K562 (cell line): Measurements from ENCODE around the gene GSTO2. TPM values are rescaled to one million over a fixed set of nuclear protein-coding genes. Genes with fewer than 3 reads are reported as not detected.

ENCODE experiments used
- ATAC-seq: fragments of 200-7000 bp; cut with Tn5 transposase; 3 replicates; pipeline ENCODE4 v1.9.1; 2020; ENCODE audit warnings: moderate library complexity
- BruUV-seq: library from RNA; stranded (reverse); fragments of 400-500 nt; replicated peaks from 2 replicates; lab custom pipeline; 2021; lab: Mats Ljungman, UMichigan
- CTCF ChIA-PET: fragments of 300-600 bp; formaldehyde crosslinking; extraction: SDS; loops from one replicate; lab custom pipeline; 2021; ENCODE audit warnings: low intra/inter-chr PET ratio; lab: Yijun Ruan, JAX
- POLR2A ChIA-PET: fragments of 300-600, 350-650 bp; sonication (Branson Sonifier 250); formaldehyde crosslinking; extraction: SDS; loops from one replicate; lab custom pipeline; 2021; ENCODE audit warnings: antibody characterized with exemption, inconsistent platforms; lab: Yijun Ruan, JAX
- DNase-seq, 4 experiments: peaks; one replicate each; pipeline versions ENCODE4 v3.0.0 to v3.0.0-alpha.2; 2011 to 2018; ENCODE audit warnings: low spot score in 3 of 4, mixed read lengths in 3 of 4; ENCODE audit errors: extremely low read depth in 1 of 4
- FAIRE-seq: peaks from 2 replicates; lab custom pipeline; 2011; peaks lifted over from hg19 to GRCh38; lab: Jason Lieb, UNC
- H2AFZ ChIP-seq: 2 replicates; pipeline ENCODE4 v1.6.0; 2011; ENCODE audit warnings: low read depth, low read length, control low read depth, inconsistent platforms
- H3K27ac ChIP-seq: fragments of 200-600 bp; 3 replicates; pipeline ENCODE4 v1.8.0; 2011; ENCODE audit warnings: low read depth, mild to moderate bottlenecking, control low read depth, inconsistent platforms, low read length, moderate library complexity, mixed read lengths; ENCODE audit errors: extremely low read depth
- H3K27me3 ChIP-seq, 2 experiments: fragments of 300-600 bp in 1 of 2; 2 replicates in 1 of 2; 3 replicates in 1 of 2; pipeline versions ENCODE4 v1.6.0 to v1.8.0; 2011; ENCODE audit warnings: inconsistent platforms in 2 of 2, low read length in 2 of 2, mild to moderate bottlenecking in 1 of 2, mixed read lengths in 1 of 2, moderate library complexity in 1 of 2; ENCODE audit not compliant: control insufficient read depth in 2 of 2, insufficient read depth in 2 of 2
- H3K36me3 ChIP-seq: fragments of 300-600 bp; 3 replicates; pipeline ENCODE4 v1.8.0; 2011; ENCODE audit warnings: mild to moderate bottlenecking, low read length, inconsistent platforms; ENCODE audit not compliant: control insufficient read depth, insufficient read depth
- H3K4me1 ChIP-seq, 2 experiments: fragments of 200-600 bp in 1 of 2; replicated peaks in 1 of 2; 2 replicates in 1 of 2; 3 replicates in 1 of 2; pipeline versions ENCODE4 v1.5.1 to v1.8.0; 2011; ENCODE audit warnings: inconsistent platforms in 2 of 2, low read length in 2 of 2, mild to moderate bottlenecking in 1 of 2, mixed read lengths in 1 of 2, moderate library complexity in 1 of 2; ENCODE audit not compliant: control insufficient read depth in 2 of 2, insufficient read depth in 2 of 2
- H3K4me2 ChIP-seq: 2 replicates; pipeline ENCODE4 v1.6.1; 2011; ENCODE audit warnings: low read length, control low read depth, inconsistent platforms, mixed read lengths; ENCODE audit not compliant: insufficient read depth
- H3K4me3 ChIP-seq: fragments of 200-600 bp; sonication (generic), shearing (Covaris generic); 2 replicates; pipeline ENCODE4 v1.5.1; 2016; ENCODE audit warnings: control low read depth, inconsistent platforms
- H3K79me2 ChIP-seq: fragments of 200-600 bp; 3 replicates; pipeline ENCODE4 v1.8.0; 2011; ENCODE audit warnings: low read length, inconsistent platforms; ENCODE audit not compliant: control insufficient read depth, insufficient read depth
- H3K9ac ChIP-seq, 2 experiments: 2 replicates each; pipeline versions ENCODE4 v1.6.0 to v1.6.1; 2011; ENCODE audit warnings: low read depth in 2 of 2, low read length in 2 of 2, control low read depth in 1 of 2, inconsistent platforms in 1 of 2, mild to moderate bottlenecking in 1 of 2, mixed read lengths in 1 of 2; ENCODE audit not compliant: insufficient read depth in 1 of 2
- H3K9me1 ChIP-seq: one replicate; pipeline ENCODE4 v1.6.0; 2011; ENCODE audit warnings: inconsistent platforms, mild to moderate bottlenecking, low read length, moderate library complexity; ENCODE audit not compliant: control insufficient read depth, insufficient read depth
- H3K9me3 ChIP-seq: replicated peaks from 2 replicates; pipeline ENCODE4 v1.5.1; 2011; ENCODE audit warnings: low read depth, low read length, inconsistent platforms; ENCODE audit not compliant: control insufficient read depth, insufficient read depth
- H4K20me1 ChIP-seq: replicated peaks from 2 replicates; pipeline ENCODE4 v1.6.1; 2011; ENCODE audit warnings: low read length, inconsistent platforms, mixed read lengths; ENCODE audit not compliant: control insufficient read depth, insufficient read depth
- CSDE1 ChIP-seq, 2 experiments: fragments of 450-650 bp; IDR thresholded peaks; 2 replicates each; pipeline ENCODE4 v1.6.1; 2016; ENCODE audit warnings: mild to moderate bottlenecking in 1 of 2
- RFX1 ChIP-seq: fragments of 450-650 bp; IDR thresholded peaks from 2 replicates; pipeline ENCODE4 v1.6.1; 2016; ENCODE audit warnings: mild to moderate bottlenecking, moderate library complexity
- WGBS: fragments of 100-300 bp; shearing (Covaris generic); methylation state at CpG from one replicate; pipeline ENCODE4 v1.1.6; 2016; ENCODE audit warnings: low coverage, mixed read lengths; ENCODE audit not compliant: insufficient coverage; ENCODE audit errors: missing lambda C conversion rate; 5-methylcytosine and 5-hydroxymethylcytosine counted together
- in situ Hi-C: fragments of 300-500 bp; cut with MboI; formaldehyde crosslinking; loops from 4 replicates; pipeline ENCODE4 v1.15.0; 2018; ENCODE audit warnings: inconsistent platforms, mixed read lengths
- intact Hi-C: fragments of 100-400 bp; cut with micrococcal nuclease; formaldehyde crosslinking; loops from 2 replicates; pipeline ENCODE4 v1.14.2; 2022
- polyA plus RNA-seq, 8 experiments: library from polyadenylated mRNA; depleted of rRNA in 4 of 8; stranded (reverse) in 5 of 8; unstranded in 3 of 8; fragments of >200 nt; fragmentation: Nextera tagmentation in 2 of 8; fragmentation: Illumina TruSeq in 1 of 8; extraction: Ambion mirVana in 2 of 8; extraction: Trizol in 1 of 8; gene quantifications; 2 replicates each; pipeline versions ENCODE4 v1.2.1 to v1.2.3, GENCODE V29; 2011 to 2014; ENCODE audit warnings: inconsistent platforms in 1 of 8, missing spikeins in 1 of 8
- total RNA-seq, 7 experiments: library from RNA; depleted of rRNA in 6 of 7; stranded (reverse); fragments of >200 nt in 6 of 7; fragmentation: Illumina TruSeq in 2 of 7; extraction: Trizol in 2 of 7; gene quantifications; 2 replicates each; pipeline versions ENCODE4 v1.2.1 to v1.2.3, GENCODE V29; 2011 to 2021; ENCODE audit warnings: low replicate concordance in 1 of 7
- TF ChIP-seq, protein P1 (sequence below): fragments of 450-650 bp; IDR thresholded peaks from 2 replicates; pipeline ENCODE4 v1.6.1; 2016; ENCODE audit warnings: mild to moderate bottlenecking, moderate library complexity

GSTO2 gene
- total and polyA plus RNA-seq, 9 of the 15 experiments (the other 6 are each of a cell fraction or from before 2014, with no cell fraction given) = 0.18 to 1.8 (median 0.90) TPM

DNA sequence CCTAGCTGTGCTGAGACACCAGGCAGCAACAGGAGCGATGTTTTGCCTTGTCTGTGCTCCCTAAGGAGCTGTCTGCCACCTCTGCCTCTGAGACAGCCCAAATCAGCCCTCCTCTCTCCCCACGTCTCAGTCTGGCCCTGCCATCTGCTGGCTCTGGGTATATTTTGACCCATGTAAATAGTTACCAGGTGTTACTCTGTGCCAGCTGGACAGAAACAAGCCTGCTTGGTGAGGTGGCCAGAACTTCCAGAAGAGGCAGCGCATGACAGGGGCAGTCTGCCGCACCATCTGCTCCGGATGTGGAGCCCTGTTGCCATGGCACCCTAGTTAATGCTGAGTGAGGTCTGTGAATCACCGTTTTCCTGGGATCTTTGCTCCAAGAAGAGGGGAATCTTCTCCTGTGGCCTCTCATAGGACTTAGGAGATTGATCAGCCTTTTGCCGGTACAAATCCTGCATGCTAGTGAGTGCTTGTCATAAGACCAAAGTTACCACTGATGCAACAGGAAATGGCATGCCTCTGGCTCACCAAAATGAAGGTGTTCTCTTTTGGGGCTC, 31.8 kb downstream of the GSTO2 start:
- in situ Hi-C loops = no loop called here
- intact Hi-C loops = no loop called here
- POLR2A ChIA-PET = interaction anchor here (0.6 to 0.7 kb wide), 2 partner anchors 9 to 136 kb away, joined by 3 to 4 read pairs; no protein-coding TSS in a partner anchor
- H3K79me2 ChIP-seq = no peaks in the 10 kb centered on the region
- TF ChIP-seq RFX1 (peak; percentile 75), CSDE1 (IDR thresholded peaks at IDR 0.05) (no peak)
- TF ChIP-seq, protein P1, sequence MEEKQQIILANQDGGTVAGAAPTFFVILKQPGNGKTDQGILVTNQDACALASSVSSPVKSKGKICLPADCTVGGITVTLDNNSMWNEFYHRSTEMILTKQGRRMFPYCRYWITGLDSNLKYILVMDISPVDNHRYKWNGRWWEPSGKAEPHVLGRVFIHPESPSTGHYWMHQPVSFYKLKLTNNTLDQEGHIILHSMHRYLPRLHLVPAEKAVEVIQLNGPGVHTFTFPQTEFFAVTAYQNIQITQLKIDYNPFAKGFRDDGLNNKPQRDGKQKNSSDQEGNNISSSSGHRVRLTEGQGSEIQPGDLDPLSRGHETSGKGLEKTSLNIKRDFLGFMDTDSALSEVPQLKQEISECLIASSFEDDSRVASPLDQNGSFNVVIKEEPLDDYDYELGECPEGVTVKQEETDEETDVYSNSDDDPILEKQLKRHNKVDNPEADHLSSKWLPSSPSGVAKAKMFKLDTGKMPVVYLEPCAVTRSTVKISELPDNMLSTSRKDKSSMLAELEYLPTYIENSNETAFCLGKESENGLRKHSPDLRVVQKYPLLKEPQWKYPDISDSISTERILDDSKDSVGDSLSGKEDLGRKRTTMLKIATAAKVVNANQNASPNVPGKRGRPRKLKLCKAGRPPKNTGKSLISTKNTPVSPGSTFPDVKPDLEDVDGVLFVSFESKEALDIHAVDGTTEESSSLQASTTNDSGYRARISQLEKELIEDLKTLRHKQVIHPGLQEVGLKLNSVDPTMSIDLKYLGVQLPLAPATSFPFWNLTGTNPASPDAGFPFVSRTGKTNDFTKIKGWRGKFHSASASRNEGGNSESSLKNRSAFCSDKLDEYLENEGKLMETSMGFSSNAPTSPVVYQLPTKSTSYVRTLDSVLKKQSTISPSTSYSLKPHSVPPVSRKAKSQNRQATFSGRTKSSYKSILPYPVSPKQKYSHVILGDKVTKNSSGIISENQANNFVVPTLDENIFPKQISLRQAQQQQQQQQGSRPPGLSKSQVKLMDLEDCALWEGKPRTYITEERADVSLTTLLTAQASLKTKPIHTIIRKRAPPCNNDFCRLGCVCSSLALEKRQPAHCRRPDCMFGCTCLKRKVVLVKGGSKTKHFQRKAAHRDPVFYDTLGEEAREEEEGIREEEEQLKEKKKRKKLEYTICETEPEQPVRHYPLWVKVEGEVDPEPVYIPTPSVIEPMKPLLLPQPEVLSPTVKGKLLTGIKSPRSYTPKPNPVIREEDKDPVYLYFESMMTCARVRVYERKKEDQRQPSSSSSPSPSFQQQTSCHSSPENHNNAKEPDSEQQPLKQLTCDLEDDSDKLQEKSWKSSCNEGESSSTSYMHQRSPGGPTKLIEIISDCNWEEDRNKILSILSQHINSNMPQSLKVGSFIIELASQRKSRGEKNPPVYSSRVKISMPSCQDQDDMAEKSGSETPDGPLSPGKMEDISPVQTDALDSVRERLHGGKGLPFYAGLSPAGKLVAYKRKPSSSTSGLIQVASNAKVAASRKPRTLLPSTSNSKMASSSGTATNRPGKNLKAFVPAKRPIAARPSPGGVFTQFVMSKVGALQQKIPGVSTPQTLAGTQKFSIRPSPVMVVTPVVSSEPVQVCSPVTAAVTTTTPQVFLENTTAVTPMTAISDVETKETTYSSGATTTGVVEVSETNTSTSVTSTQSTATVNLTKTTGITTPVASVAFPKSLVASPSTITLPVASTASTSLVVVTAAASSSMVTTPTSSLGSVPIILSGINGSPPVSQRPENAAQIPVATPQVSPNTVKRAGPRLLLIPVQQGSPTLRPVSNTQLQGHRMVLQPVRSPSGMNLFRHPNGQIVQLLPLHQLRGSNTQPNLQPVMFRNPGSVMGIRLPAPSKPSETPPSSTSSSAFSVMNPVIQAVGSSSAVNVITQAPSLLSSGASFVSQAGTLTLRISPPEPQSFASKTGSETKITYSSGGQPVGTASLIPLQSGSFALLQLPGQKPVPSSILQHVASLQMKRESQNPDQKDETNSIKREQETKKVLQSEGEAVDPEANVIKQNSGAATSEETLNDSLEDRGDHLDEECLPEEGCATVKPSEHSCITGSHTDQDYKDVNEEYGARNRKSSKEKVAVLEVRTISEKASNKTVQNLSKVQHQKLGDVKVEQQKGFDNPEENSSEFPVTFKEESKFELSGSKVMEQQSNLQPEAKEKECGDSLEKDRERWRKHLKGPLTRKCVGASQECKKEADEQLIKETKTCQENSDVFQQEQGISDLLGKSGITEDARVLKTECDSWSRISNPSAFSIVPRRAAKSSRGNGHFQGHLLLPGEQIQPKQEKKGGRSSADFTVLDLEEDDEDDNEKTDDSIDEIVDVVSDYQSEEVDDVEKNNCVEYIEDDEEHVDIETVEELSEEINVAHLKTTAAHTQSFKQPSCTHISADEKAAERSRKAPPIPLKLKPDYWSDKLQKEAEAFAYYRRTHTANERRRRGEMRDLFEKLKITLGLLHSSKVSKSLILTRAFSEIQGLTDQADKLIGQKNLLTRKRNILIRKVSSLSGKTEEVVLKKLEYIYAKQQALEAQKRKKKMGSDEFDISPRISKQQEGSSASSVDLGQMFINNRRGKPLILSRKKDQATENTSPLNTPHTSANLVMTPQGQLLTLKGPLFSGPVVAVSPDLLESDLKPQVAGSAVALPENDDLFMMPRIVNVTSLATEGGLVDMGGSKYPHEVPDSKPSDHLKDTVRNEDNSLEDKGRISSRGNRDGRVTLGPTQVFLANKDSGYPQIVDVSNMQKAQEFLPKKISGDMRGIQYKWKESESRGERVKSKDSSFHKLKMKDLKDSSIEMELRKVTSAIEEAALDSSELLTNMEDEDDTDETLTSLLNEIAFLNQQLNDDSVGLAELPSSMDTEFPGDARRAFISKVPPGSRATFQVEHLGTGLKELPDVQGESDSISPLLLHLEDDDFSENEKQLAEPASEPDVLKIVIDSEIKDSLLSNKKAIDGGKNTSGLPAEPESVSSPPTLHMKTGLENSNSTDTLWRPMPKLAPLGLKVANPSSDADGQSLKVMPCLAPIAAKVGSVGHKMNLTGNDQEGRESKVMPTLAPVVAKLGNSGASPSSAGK = no peak
- TF ChIP-seq, all 486 proteins: peak for 1
- Histone ChIP-seq H3K9ac (0 out of 4 replicates have a peak overlapping the region, but pooled peaks of 1 of the 2 experiments have one; percentile 3), H3K9me1 (no peaks in the 10 kb centered on the region), H3K36me3 (no peaks in the 10 kb centered on the region), H3K9me3 (no peaks in the 10 kb centered on the region; the same call in 1 of the 2 replicates), H2AFZ (no peak overlapping the region), H3K4me3 (no peak overlapping the region), H3K4me1 (no peaks in the 10 kb centered on the region; a peak in 2 of 5 replicates), H3K27me3 (peaks cover 0 to 2% of the 10 kb centered on the region in 2 experiments; a peak in 1 of 5 replicates), H3K4me2 (no peak overlapping the region), H3K27ac (no peak overlapping the region), H4K20me1 (no peaks in the 10 kb centered on the region)
- WGBS = 15% methylated on average over 7 of the region's 7 CpGs
- no peak for ATAC-seq
- no peak for DNase-seq
- BruUV-seq = no TSS peak
- FAIRE-seq = no peak
- CTCF ChIA-PET = no interaction called here
